Muscle layer of duodenum (tissue), 2 donors: ENCODE results near the gene PSTPIP1.

Source experiments
- H3K27ac ChIP-seq: one replicate; pipeline ENCODE4 v1.7.0; 2013; ENCODE audit warnings: mild to moderate bottlenecking, low read length
- H3K27me3 ChIP-seq: one replicate; pipeline ENCODE4 v1.7.0; 2013; ENCODE audit warnings: low read depth, mild to moderate bottlenecking, control low read depth, low read length
- H3K36me3 ChIP-seq, 2 donors: one replicate each; pipeline ENCODE4 v1.7.0; 2013; ENCODE audit warnings: low read length in 2 of 2, control low read depth in 1 of 2, mild to moderate bottlenecking in 1 of 2; ENCODE audit not compliant: insufficient read depth in 2 of 2, control insufficient read depth in 1 of 2
- H3K4me1 ChIP-seq, 2 donors: one replicate each; pipeline ENCODE4 v1.7.0; 2013; ENCODE audit warnings: low read length in 2 of 2, mild to moderate bottlenecking in 2 of 2, control low read depth in 1 of 2, moderate library complexity in 1 of 2; ENCODE audit not compliant: insufficient read depth in 2 of 2, control insufficient read depth in 1 of 2
- H3K4me3 ChIP-seq, 2 donors: one replicate each; pipeline ENCODE4 v1.7.0; 2013; ENCODE audit warnings: low read length in 2 of 2, low read depth in 1 of 2, mild to moderate bottlenecking in 1 of 2
- H3K9me3 ChIP-seq, 2 donors: one replicate each; pipeline ENCODE4 v1.7.0; 2013; ENCODE audit warnings: low read length in 2 of 2, control low read depth in 1 of 2, mild to moderate bottlenecking in 1 of 2; ENCODE audit not compliant: control insufficient read depth in 1 of 2
- donor health status: healthy.

Gene PSTPIP1

DNA sequence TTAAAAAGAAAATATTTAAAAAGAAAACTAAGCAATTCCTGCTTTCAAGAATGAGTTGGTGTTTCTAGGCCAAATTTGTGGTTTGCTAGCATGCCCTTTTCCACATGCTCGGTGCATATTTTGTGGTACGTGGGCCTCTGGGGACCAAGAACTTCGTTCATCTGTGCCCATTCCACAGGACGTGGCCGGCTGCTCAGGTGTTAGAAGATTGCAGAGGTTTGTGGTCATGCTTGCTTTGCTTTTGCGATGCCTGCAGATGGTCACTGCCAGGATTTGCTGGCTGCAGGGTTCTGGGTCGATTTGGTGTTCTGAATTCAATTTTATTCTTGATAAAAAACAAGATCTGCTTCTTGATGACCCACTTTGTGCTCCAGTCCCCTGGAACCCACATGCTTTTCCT is 7.5 kb downstream of the PSTPIP1 start:
- H3K27ac ChIP-seq, result no peak overlapping the region
- no peaks in the 10 kb centered on the region for H3K36me3 ChIP-seq
- no peak overlapping the region for H3K4me3 ChIP-seq
- H3K9me3 ChIP-seq, result no peaks in the 10 kb centered on the region
- H3K4me1 ChIP-seq, result no peaks in the 10 kb centered on the region
- H3K27me3 ChIP-seq, result no peaks in the 10 kb centered on the region

- peak overlapping the region; percentile 10 for H3K27ac ChIP-seq
- H3K4me1 ChIP-seq, result no peaks in the 10 kb centered on the region
- no peaks in the 10 kb centered on the region for H3K36me3 ChIP-seq
- H3K9me3 ChIP-seq, result no peaks in the 10 kb centered on the region
- H3K4me3 ChIP-seq, result no peak overlapping the region
- no peaks in the 10 kb centered on the region for H3K27me3 ChIP-seq
Observed at GRCh38 chr15:77002954-77003912, 8.3 kb downstream of the PSTPIP1 start.

DNA sequence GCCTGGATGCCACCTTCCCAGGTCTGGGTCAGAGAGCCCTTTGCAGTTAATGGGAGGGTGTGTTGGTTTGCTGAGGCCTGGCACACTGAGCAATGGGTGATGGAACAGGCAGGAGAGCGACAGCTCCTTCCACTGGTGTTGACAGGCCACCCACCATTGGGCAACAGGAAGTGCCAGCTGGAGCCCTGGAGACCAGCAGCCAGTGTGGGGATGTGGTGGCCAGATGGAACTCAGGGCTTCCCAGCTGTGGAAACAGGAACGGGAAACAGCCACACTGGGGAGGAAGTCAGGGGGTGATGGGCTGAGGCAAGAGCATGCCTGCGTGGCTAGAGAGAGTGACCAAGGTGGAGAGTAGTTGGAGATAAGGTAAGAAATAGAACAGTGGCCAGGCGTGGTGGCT is 9.3 kb downstream of the PSTPIP1 start:
- no peak overlapping the region for H3K4me3 ChIP-seq
- no peaks in the 10 kb centered on the region for H3K9me3 ChIP-seq
- H3K27ac ChIP-seq, result peak overlapping the region; percentile 10
- no peaks in the 10 kb centered on the region for H3K36me3 ChIP-seq
- H3K27me3 ChIP-seq, result no peaks in the 10 kb centered on the region
- H3K4me1 ChIP-seq, result no peaks in the 10 kb centered on the region

GRCh38 chr15:77009176-77009575 is 14.2 kb downstream of the PSTPIP1 start:
- Histone ChIP-seq H3K36me3 (no peaks in the 10 kb centered on the region), H3K9me3 (no peaks in the 10 kb centered on the region), H3K27ac (no peak overlapping the region), H3K27me3 (no peaks in the 10 kb centered on the region), H3K4me1 (no peaks in the 10 kb centered on the region), H3K4me3 (no peak overlapping the region)

DNA sequence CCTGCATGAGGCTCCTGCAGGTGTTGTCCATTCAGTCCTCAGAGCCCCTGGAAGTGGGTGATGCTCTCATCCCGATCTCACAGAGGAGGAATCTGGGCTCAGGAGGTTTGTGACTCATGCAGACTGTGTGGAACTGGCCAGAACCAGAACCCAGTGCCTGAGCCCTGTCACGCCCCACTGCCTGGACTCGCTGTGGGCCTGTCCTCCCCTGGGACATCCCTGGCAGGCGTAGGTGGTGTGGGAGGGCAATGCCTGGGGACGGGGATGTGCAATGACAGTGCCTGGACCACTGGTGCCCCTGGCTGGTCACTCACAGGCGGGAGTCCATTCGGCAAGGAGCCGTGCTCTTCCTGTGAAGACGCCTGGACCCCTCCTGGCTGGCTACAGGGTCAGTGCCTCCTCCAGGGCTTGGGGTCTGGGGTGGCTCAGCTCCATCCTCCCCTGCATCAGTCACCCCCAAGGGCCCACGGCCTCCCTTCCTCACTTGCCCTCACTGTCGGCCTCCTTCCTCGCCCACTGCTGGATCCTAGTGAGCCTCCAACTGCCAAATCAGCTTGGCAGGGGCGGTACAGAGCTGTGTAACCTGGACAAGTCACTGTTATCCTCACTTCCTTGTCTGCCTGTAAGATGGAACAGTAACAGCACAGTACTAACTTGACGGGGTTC is 14.9 kb downstream of the PSTPIP1 start:
- Histone ChIP-seq H3K27ac (no peak overlapping the region), H3K4me1 (no peaks in the 10 kb centered on the region), H3K9me3 (no peaks in the 10 kb centered on the region), H3K27me3 (no peaks in the 10 kb centered on the region), H3K36me3 (no peaks in the 10 kb centered on the region), H3K4me3 (no peak overlapping the region)

DNA sequence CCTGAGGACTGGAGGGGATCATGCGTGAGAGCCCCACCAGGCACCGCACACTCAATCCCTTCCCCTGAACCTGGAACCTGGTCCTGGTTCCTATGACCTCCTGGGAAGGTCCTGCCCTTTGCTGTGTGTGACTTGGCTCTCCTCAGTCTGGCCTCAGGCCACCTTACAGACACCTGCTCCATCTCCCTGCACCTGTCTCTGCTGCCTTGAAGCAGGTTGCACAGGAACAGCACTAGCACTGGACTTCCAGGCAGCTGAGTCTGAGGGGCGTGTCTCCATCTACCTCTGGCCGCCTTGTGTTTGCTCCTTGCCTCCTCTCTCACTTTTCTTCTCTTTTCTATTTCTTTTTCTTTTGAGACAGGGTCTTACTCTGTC is 15.4 kb downstream of the PSTPIP1 start:
- no peaks in the 10 kb centered on the region for H3K36me3 ChIP-seq
- peaks cover 0 to under 1% of the 10 kb centered on the region in 2 donors for H3K4me1 ChIP-seq
- no peak overlapping the region for H3K4me3 ChIP-seq
- no peaks in the 10 kb centered on the region for H3K9me3 ChIP-seq
- no peaks in the 10 kb centered on the region for H3K27me3 ChIP-seq
- no peak overlapping the region for H3K27ac ChIP-seq

GRCh38 chr15:77010857-77011256 is 15.9 kb downstream of the PSTPIP1 start:
- H3K9me3 ChIP-seq, result no peaks in the 10 kb centered on the region
- H3K4me3 ChIP-seq, result no peak overlapping the region
- peaks cover 0 to 6% of the 10 kb centered on the region in 2 donors for H3K4me1 ChIP-seq
- H3K27ac ChIP-seq, result no peak overlapping the region
- H3K36me3 ChIP-seq, result no peaks in the 10 kb centered on the region
- no peaks in the 10 kb centered on the region for H3K27me3 ChIP-seq

- H3K36me3 ChIP-seq, result no peaks in the 10 kb centered on the region
- peaks cover 0 to 7% of the 10 kb centered on the region in 2 donors for H3K4me1 ChIP-seq
- no peak overlapping the region for H3K4me3 ChIP-seq
- H3K27ac ChIP-seq, result no peak overlapping the region
- H3K9me3 ChIP-seq, result no peaks in the 10 kb centered on the region
- no peaks in the 10 kb centered on the region for H3K27me3 ChIP-seq
Observed at GRCh38 chr15:77012117-77012712, 17.3 kb downstream of the PSTPIP1 start.

DNA sequence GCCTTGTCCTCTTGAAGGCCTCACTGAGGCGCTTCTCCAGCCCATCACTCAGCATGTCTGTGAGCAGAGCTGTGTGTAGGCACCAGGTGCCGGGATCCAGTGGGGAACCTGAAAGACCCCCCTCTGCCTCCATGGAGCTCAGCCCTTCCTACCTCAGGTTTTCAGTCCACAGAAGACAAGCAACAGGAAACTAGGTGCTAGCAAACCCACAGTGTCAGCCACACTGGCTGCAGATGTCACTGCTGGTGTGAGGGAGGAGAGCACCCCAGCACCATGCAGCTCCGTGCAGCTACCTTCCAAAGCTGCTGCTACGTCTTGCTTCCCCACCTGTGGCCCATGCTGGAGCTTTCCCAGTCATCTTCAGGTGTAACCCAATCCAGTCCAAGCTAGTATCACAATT is 17.9 kb downstream of the PSTPIP1 start:
- no peaks in the 10 kb centered on the region for H3K27me3 ChIP-seq
- H3K4me3 ChIP-seq, result no peak overlapping the region
- H3K36me3 ChIP-seq, result no peaks in the 10 kb centered on the region
- H3K4me1 ChIP-seq, result peaks cover 0 to 7% of the 10 kb centered on the region in 2 donors
- H3K9me3 ChIP-seq, result no peaks in the 10 kb centered on the region
- H3K27ac ChIP-seq, result no peak overlapping the region

- Histone ChIP-seq H3K27me3 (no peaks in the 10 kb centered on the region), H3K36me3 (no peaks in the 10 kb centered on the region), H3K9me3 (no peaks in the 10 kb centered on the region), H3K27ac (no peak overlapping the region), H3K4me3 (no peak overlapping the region), H3K4me1 (peaks cover 0 to 7% of the 10 kb centered on the region in 2 donors)
Observed at GRCh38 chr15:77013776-77014131, 18.8 kb downstream of the PSTPIP1 start.
